Brain microvascular endothelial cell (primary cell): ENCODE measurements around the gene WDR37.
"Not testable (repeated sequence)": the region's sequence is repeated elsewhere in the genome, so short reads cannot be mapped to it uniquely, and the experiment has no call there.

Source experiments
- DNase-seq: peaks from one replicate; pipeline ENCODE4 v3.0.0-alpha.2; 2020
- H3K27ac ChIP-seq: fragments of 250-450 bp; sonication (Bioruptor Pico); 2 replicates; pipeline ENCODE4 v1.5.1; 2020; ENCODE audit warnings: mild to moderate bottlenecking, moderate library complexity
- H3K27me3 ChIP-seq: fragments of 250-450 bp; sonication (Bioruptor Pico); replicated peaks from 2 replicates; pipeline ENCODE4 v1.5.1; 2020; ENCODE audit warnings: mild to moderate bottlenecking
- H3K36me3 ChIP-seq: fragments of 250-450 bp; sonication (Bioruptor Pico); replicated peaks from 2 replicates; pipeline ENCODE4 v1.5.1; 2020; ENCODE audit warnings: mild to moderate bottlenecking
- H3K4me3 ChIP-seq: 2 replicates; pipeline ENCODE4 v1.5.1; 2011; ENCODE audit warnings: low read depth, mild to moderate bottlenecking, control low read depth, low read length, moderate library complexity
- in situ Hi-C: cut with HindIII; loops from 2 replicates; pipeline ENCODE4 v1.10.0; 2017; ENCODE audit warnings: low sequenced_read_pairs, low pct_ligation_motif_present
- TF ChIP-seq, protein P1 (sequence below): IDR thresholded peaks from 2 replicates; pipeline ENCODE4 v1.5.1; 2011; ENCODE audit warnings: low read depth, mild to moderate bottlenecking, moderate library complexity, low read length, control low read depth, inconsistent platforms; ENCODE audit errors: missing control alignments

WDR37 gene

DNA sequence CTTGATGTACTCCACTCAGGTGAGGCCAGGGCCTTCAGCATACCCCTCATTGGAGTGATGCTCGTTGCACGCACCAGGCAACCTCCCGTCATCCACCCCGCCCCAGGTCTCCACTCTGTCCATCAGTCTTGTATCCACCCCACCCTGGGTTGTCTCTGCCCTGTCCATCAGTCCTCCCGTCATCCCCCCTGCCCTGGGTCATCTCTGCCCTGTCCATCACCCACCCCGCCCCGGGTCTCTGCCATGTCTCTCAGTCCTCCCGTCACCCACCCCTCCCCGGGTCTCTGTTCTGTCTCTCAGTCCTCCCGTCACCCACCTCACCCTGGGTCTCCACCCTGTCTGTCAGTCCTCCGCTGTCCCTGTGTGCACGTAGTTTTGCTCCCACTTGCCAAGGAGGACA is 59.9 kb downstream of the WDR37 start:
- TF ChIP-seq, protein P1, sequence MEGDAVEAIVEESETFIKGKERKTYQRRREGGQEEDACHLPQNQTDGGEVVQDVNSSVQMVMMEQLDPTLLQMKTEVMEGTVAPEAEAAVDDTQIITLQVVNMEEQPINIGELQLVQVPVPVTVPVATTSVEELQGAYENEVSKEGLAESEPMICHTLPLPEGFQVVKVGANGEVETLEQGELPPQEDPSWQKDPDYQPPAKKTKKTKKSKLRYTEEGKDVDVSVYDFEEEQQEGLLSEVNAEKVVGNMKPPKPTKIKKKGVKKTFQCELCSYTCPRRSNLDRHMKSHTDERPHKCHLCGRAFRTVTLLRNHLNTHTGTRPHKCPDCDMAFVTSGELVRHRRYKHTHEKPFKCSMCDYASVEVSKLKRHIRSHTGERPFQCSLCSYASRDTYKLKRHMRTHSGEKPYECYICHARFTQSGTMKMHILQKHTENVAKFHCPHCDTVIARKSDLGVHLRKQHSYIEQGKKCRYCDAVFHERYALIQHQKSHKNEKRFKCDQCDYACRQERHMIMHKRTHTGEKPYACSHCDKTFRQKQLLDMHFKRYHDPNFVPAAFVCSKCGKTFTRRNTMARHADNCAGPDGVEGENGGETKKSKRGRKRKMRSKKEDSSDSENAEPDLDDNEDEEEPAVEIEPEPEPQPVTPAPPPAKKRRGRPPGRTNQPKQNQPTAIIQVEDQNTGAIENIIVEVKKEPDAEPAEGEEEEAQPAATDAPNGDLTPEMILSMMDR: no peak
- DNase-seq: no peak
- H3K27me3 ChIP-seq: no peaks in the 10 kb centered on the region
- H3K36me3 ChIP-seq: peaks cover 57% of the 10 kb centered on the region
- in situ Hi-C loops: no loop called here
- H3K4me3 ChIP-seq: no peak overlapping the region
- H3K27ac ChIP-seq: no peak overlapping the region

- in situ Hi-C loops: no loop called here
- TF ChIP-seq, protein P1: no peak
These were observed 60.6 kb downstream of the WDR37 start for GRCh38 chr10:1116696-1117280.

GRCh38 chr10:1117651-1118050 is 61.5 kb downstream of the WDR37 start:
- in situ Hi-C loops: no loop called here
- Histone ChIP-seq H3K27ac (no peak overlapping the region), H3K36me3 (peaks cover 65% of the 10 kb centered on the region), H3K27me3 (no peaks in the 10 kb centered on the region), H3K4me3 (no peak overlapping the region)
- no peak for DNase-seq
- TF ChIP-seq, protein P1: no peak

More at GRCh38 chr10:1116696-1117280, 60.6 kb downstream of the WDR37 start:
- Histone ChIP-seq H3K27ac (no peak overlapping the region), H3K27me3 (no peaks in the 10 kb centered on the region), H3K36me3 (peaks cover 63% of the 10 kb centered on the region), H3K4me3 (no peak overlapping the region)
- DNase-seq: no peak

DNA sequence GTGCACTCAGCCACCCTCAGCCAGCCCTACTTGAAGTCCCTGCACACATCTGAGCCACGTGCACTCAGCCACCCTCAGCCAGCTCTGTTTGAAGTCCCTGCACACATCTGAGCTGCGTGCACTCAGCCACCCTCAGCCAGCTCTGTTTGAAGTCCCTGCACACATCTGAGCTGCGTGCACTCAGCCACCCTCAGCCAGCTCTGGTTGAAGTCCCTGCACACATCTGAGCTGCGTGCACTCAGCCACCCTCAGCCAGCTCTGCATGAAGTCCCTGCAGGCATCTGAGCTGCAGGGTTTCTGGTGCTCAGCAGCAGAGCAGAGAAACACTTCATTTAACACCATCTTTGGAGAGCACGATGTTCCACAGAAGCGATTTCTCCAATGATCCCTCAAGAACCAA is 62.1 kb downstream of the WDR37 start:
- DNase-seq, H3K27ac ChIP-seq, in situ Hi-C loops, H3K4me3 ChIP-seq, H3K27me3 ChIP-seq: not testable (repeated sequence)
- peaks cover 60% of the 10 kb centered on the region for H3K36me3 ChIP-seq

DNA sequence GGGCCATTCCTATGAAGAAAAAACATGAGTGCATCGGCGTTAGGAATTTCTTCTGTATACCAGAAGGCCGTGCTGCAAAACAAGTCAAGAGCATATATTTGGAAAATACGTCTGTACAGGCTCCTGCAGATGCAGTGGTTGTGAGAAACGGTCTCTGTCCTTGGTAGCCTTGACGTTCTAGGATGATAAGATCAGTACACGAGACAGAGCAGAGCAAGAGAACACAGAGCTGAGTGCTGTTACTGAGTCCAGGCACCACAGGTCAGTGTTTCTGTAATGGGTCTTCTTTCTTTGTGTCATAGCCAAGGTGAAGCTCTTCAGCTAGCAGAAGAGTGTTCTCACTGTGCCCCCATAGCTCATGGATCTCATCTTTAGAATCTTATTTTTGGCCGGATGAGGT is 62.8 kb downstream of the WDR37 start:
- no peak overlapping the region for H3K4me3 ChIP-seq
- no peak for DNase-seq
- TF ChIP-seq, protein P1: no peak
- H3K27ac ChIP-seq: no peak overlapping the region
- H3K36me3 ChIP-seq: peaks cover 59% of the 10 kb centered on the region
- H3K27me3 ChIP-seq: no peaks in the 10 kb centered on the region
- in situ Hi-C loops: no loop called here

DNA sequence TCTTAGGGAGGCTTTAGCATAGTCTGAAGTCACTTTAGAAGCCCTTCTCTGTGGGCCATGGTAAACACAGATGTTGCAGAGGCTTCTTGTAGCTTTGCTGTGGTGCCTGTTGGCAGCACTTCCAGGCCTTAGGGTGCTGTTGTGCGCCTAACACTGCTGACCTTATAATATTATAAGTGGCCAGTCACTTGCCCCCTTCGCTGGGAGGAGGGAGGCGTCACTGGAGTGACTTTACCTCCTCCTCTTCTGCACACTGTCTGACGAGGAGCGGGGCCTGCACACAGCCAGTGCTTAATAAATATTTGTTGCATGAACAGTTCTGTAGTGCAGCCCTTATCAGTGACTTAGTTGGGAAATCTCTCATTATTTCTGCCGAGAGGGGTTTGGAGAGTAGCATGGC is 63.3 kb downstream of the WDR37 start:
- TF ChIP-seq, protein P1: no peak
- in situ Hi-C loops: no loop called here
- peaks cover 63% of the 10 kb centered on the region for H3K36me3 ChIP-seq
- no peaks in the 10 kb centered on the region for H3K27me3 ChIP-seq
- no peak overlapping the region for H3K27ac ChIP-seq
- no peak for DNase-seq
- no peak overlapping the region for H3K4me3 ChIP-seq
